Loucy (cell line): ENCODE measurements around the gene WBP2.
"Not testable (repeated sequence)": the region's sequence is repeated elsewhere in the genome, so short reads cannot be mapped to it uniquely, and the experiment has no call there.

Source experiments
- EZH2phosphoT487 ChIP-seq: fragments of 200-600 bp; IDR thresholded peaks from 2 replicates; pipeline ENCODE4 v1.6.1; 2018; ENCODE audit warnings: antibody characterized with exemption, mild to moderate bottlenecking, moderate library complexity, borderline replicate concordance
- TF ChIP-seq, protein P1 (sequence below): fragments of 200-600 bp; sonication (generic); conservative IDR thresholded peaks from 2 replicates; pipeline ENCODE4 v1.5.1; 2014; ENCODE audit warnings: mild to moderate bottlenecking, antibody characterized with exemption, low read length

DNA sequence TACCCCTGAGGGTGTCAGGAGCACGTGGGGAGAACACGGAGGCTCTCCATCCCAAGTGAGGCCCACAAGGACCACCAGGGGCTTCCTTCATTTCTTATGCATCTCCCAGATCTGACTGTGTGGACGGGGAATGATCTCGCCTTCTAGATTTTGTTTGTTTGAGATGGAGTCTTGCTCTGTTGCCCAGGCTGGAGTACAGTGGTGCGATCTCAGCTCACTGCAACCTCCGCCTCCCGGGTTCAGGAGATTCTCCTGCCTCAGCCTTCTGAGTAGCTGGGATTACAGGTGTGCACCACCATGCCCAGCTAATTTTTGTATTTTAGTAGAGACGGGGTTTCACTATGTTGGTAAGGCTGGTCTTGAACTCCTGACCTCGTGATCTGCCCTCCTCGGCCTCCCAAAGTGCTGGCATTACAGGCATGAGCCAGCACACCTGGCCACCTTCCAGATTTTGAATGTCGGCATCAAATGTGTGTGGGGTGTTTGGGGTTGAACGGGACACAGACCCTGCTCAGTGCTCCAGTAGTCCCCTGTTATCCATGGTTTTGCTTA, 13.7 kb upstream of the WBP2 start:
- TF ChIP-seq, protein P1, sequence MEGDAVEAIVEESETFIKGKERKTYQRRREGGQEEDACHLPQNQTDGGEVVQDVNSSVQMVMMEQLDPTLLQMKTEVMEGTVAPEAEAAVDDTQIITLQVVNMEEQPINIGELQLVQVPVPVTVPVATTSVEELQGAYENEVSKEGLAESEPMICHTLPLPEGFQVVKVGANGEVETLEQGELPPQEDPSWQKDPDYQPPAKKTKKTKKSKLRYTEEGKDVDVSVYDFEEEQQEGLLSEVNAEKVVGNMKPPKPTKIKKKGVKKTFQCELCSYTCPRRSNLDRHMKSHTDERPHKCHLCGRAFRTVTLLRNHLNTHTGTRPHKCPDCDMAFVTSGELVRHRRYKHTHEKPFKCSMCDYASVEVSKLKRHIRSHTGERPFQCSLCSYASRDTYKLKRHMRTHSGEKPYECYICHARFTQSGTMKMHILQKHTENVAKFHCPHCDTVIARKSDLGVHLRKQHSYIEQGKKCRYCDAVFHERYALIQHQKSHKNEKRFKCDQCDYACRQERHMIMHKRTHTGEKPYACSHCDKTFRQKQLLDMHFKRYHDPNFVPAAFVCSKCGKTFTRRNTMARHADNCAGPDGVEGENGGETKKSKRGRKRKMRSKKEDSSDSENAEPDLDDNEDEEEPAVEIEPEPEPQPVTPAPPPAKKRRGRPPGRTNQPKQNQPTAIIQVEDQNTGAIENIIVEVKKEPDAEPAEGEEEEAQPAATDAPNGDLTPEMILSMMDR, result not testable (repeated sequence)
- not testable (repeated sequence) for TF ChIP-seq EZH2phosphoT487
